ENCODE results near the gene PEDS1. TPM values are rescaled to one million over a fixed set of nuclear protein-coding genes. Genes with fewer than 3 reads are reported as not detected.

PEDS1 gene
- total and polyA plus RNA-seq, 2 of the 13 experiments (the other 11 are each of a cell fraction or from before 2014, with no cell fraction given), result 30.5 to 93.9 TPM

- TF ChIP-seq ARID4A (CRISPR knock-in tag; IDR thresholded peaks at IDR 0.05; ENCODE audit: borderline replicate concordance) (no peak), ATAD3A (CRISPR knock-in tag; IDR thresholded peaks at IDR 0.05) (no peak), ZFP62 (CRISPR knock-in tag; IDR thresholded peaks at IDR 0.05) (no peak), SNAPC5 (CRISPR knock-in tag; IDR thresholded peaks at IDR 0.05; ENCODE audit: borderline replicate concordance) (no peak), ZNF557 (CRISPR knock-in tag; IDR thresholded peaks at IDR 0.05) (no peak), IKZF5 (CRISPR knock-in tag; IDR thresholded peaks at IDR 0.05) (no peak), ZNF326 (CRISPR knock-in tag; IDR thresholded peaks at IDR 0.05; ENCODE audit: borderline replicate concordance) (peak; percentile 80; the same call in 1 of the 2 replicates), ZNF639 (CRISPR knock-in tag; conservative IDR thresholded peaks at IDR 0.05) (0 out of 2 replicates have a peak, but pooled peaks have one; percentile 41), ZNF263 (CRISPR knock-in tag; IDR thresholded peaks at IDR 0.05) (no peak), HNRNPK (IDR thresholded peaks at IDR 0.05; ENCODE audit: low read depth, low read length, poor library complexity, severe bottlenecking) (no peak), NFKB2 (CRISPR knock-in tag; IDR thresholded peaks at IDR 0.05; ENCODE audit: borderline replicate concordance) (0 out of 2 replicates have a peak, but pooled peaks have one; percentile 7), ZNF780A (CRISPR knock-in tag; IDR thresholded peaks at IDR 0.05) (peak; percentile 21; the same call in 1 of the 2 replicates), POLR2G (IDR thresholded peaks at IDR 0.05; ENCODE audit: low read depth, low read length) (peak; percentile 77), IRF2 (CRISPR knock-in tag; IDR thresholded peaks at IDR 0.05) (no peak), CREB3 (CRISPR knock-in tag; IDR thresholded peaks at IDR 0.05) (no peak), ZFAT (CRISPR knock-in tag; conservative IDR thresholded peaks at IDR 0.05) (no peak), ZHX1 (CRISPR knock-in tag; IDR thresholded peaks at IDR 0.05; ENCODE audit: low read depth) (no peak), ADNP (CRISPR knock-in tag; IDR thresholded peaks at IDR 0.05) (no peak), SP5 (CRISPR knock-in tag; IDR thresholded peaks at IDR 0.05; ENCODE audit: borderline replicate concordance, low read depth) (no peak), AGO1 (IDR thresholded peaks at IDR 0.05; ENCODE audit: low read depth, low read length, poor library complexity, severe bottlenecking) (peak; percentile 45)
Observed at GRCh38 chr20:50194422-50194830, 40.9 kb upstream of the PEDS1 start (continued).

Data from HepG2 (cell line).